ENCODE data around the gene RASA2.

The RASA2 gene

GRCh38 chr3:141486746-141487520 lies at the start of gene RASA2:
Gene RASA2, plus strand, starts transcription at chr3:141487027. Its CDS starts 57 bp downstream, at chr3:141487084.
- peak; percentile 54 for DNase-seq (ENCODE audit: low read depth)

DNA sequence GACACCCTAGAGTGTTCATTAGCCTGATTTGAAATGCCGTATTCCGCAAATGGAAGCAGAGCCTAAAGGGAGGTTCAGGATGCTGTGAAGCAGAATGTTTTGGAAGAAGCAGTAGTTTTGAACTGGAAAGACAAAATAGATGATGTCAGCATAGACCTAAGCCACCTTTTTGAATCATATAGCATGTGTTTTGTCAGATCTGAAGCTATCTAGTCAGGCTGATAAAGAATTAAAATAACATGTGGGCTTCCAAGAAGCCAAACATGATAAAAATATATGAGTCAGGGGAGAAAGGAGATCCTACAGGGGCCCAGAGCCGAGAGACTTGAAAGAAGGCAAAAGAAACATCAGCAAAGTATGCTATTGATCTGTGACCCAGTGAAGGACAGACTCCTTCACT lies 47.2 kb upstream of the RASA2 start:
- no peak for DNase-seq (ENCODE audit: low read depth)

GRCh38 chr3:141440942-141441341 lies 45.9 kb upstream of the RASA2 start:
- DNase-seq (ENCODE audit: low read depth), result no peak

GRCh38 chr3:141441381-141442364 lies 45.2 kb upstream of the RASA2 start:
- peak; percentile 68 for DNase-seq (ENCODE audit: low read depth)

- no peak for DNase-seq (ENCODE audit: low read depth)
These were observed 44.4 kb upstream of the RASA2 start for GRCh38 chr3:141442446-141442845.

GRCh38 chr3:141442914-141443313 lies 43.9 kb upstream of the RASA2 start:
- DNase-seq (ENCODE audit: low read depth), result no peak

GRCh38 chr3:141444586-141445285 lies 42.1 kb upstream of the RASA2 start:
- no peak for DNase-seq (ENCODE audit: low read depth)

DNA sequence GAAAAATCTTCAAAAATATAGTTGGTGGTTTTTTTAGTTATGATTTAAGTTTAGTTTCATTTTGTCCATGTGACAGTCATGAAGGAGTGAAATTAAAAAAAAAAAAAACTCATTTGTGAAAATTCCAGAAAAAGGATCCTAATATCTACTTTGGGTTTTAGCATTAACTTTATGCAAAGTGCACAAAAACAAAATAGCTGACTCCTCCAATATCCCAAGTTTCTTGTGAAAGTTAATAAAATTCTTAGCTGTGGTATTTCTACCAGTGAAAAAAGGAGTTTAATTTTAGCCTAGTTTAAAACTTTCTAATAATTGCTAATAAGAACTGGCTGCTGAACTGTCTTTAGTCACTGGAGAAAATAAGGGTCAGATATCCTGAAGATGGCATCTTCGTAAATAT lies 40.8 kb upstream of the RASA2 start:
- DNase-seq (ENCODE audit: low read depth), result no peak

DNA sequence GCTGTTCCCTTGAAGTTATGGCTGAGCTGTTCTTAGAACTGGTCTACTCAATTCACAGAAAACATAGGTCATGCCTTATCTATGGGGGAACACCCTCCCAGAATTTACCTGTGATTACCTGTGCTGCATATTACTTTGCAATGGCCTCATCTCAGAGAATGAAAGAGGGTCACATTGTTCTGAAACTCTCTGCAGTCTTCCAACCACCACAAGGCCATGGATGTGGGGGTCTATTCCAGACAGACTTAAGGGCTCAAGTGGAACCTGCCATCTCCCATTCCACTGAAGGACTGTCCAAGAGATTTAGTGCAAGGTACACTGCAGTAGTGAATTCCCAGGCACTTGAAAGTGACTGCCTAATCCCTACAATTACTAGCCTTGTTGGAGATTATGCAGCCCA lies 40.1 kb upstream of the RASA2 start:
- no peak for DNase-seq (ENCODE audit: low read depth)

GRCh38 chr3:141447383-141447782 lies 39.4 kb upstream of the RASA2 start:
- DNase-seq (ENCODE audit: low read depth), result no peak

DNA sequence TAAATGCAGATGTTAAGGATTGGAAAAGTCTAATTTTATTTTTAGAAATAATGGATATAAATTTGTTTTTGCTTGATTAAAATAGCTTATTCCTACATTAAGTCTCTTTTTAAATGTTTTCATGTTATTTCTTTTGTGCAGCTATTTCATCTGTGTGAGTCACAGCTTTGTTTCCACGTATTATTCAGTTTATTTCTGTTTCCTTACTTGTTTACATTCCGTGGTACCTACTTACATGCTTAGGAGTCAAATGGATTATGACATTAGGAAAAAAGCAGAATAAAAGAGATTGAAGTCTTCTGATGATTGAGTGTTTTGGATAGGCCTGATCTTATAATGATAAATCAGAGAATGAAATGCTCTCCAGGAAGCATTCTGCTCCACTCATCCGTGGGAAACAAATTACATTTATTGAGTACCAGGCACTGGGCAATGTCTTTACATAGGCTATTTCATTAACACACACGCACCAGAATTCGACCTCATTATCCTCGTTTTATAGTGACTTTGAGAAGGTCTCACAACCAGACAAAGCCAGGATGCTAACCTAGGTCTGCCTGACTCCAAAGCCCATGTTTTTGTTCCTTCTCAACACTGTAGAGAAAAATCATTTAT lies 38.1 kb upstream of the RASA2 start:
- no peak for DNase-seq (ENCODE audit: low read depth)

DNA sequence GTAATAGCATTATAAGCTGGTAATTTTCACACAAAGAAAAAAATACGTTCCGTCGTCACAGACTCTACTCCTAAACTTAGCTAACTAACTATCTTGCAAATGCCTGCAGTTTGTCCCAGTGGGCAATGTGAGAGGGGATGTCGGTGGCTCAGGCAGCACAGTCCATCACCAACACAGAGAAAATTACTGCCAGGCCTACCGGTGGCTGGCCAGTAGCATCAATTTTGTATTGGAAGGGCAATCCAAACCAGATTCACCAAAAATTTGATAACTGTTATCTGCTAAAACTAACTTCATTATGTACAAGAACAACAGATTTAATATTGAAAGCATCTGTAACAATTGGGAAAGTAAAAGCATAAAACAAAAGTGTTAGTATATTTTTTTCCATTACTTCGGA lies 37.4 kb upstream of the RASA2 start:
- no peak for DNase-seq (ENCODE audit: low read depth)

DNA sequence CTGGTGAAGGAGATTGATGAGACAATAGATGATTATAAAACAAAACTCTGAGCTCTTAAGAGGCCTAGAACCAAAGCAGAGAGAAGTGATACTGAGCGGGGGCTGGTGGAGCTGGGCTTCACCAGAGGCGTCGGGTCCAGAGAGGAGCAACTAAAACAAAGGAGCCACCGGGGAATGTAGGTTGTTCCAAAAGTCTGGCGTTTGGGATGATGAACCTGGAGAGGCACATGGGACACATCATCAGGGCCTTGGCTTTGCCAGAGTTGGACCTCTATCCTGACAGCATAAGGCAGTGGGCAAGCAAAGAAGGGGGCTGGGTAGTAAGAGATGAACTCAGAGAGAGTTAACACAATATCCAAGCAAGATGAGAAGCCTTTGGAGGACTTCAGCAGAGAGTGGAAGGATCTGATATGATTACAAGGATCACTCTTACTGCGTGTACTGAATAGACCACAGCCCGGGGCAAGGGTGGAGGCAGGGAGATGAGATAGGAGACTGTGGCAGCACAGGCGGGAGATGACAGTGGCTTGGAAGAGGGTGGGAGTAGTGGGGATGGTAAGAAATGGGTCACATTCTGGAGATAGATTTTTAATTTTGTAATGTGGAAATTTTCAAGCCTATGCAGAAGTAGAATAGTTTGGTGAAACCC lies 36.0 kb upstream of the RASA2 start:
- no peak for DNase-seq (ENCODE audit: low read depth)

DNA sequence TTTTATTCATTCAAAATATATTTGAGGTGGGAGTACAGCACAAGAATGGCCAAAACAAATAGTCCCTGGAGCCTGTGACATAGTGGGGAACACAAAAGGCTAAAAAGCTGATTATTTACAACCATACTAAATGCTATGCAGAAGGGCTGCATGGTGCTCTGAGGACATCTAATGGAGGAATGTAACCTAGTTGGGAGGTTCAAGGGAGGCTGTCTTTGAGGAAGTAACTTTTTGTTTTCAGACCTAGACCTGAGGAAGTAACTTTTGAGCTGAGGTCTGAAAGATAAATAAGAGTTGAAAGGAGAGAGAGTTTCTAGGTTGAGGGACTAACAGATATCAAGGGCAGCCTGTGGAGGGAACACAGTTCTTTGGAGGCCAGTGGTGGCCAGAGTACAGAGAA lies 34.8 kb upstream of the RASA2 start:
- no peak for DNase-seq (ENCODE audit: low read depth)

GRCh38 chr3:141452773-141453172 lies 34.1 kb upstream of the RASA2 start:
- no peak for DNase-seq (ENCODE audit: low read depth)

GRCh38 chr3:141454054-141454453 lies 32.8 kb upstream of the RASA2 start:
- DNase-seq (ENCODE audit: low read depth), result no peak

GRCh38 chr3:141454906-141455602 lies 31.8 kb upstream of the RASA2 start:
- DNase-seq (ENCODE audit: low read depth), result no peak

- DNase-seq (ENCODE audit: low read depth), result no peak
These were observed 31.1 kb upstream of the RASA2 start for GRCh38 chr3:141455603-141456300.

DNA sequence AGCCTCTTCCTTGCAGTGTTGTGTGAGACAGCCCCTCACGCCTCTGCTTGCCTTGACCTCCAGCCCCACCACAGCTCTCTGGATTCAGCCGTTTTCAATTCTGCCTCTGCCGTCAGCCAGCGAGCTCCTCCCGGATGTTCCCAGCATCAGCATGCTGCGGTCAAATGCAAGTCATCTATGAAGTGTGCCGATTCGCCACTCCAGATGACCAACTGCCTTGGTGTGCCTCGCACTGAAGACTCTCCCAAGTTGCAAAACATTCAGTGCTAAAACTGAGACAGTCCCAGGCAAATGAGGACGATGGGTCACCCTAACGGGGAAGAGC lies 30.6 kb upstream of the RASA2 start:
- DNase-seq (ENCODE audit: low read depth), result no peak

GRCh38 chr3:141457624-141458236 lies 29.1 kb upstream of the RASA2 start:
- DNase-seq (ENCODE audit: low read depth), result no peak
